Skeletal muscle tissue (tissue), 4 donors: ENCODE results near the gene PEAK3. TPM values are rescaled to one million over a fixed set of nuclear protein-coding genes. Genes with fewer than 3 reads are reported as not detected.
"Not testable (repeated sequence)": the region's sequence is repeated elsewhere in the genome, so short reads cannot be mapped to it uniquely, and the experiment has no call there.

ENCODE experiments used
- H3K27ac ChIP-seq: one replicate; pipeline ENCODE4 v1.7.0; 2013; ENCODE audit warnings: mild to moderate bottlenecking, low read depth, low read length, inconsistent platforms
- H3K27me3 ChIP-seq, 3 donors: one replicate each; pipeline ENCODE4 v1.7.0; 2013; ENCODE audit warnings: low read length in 3 of 3; ENCODE audit not compliant: control insufficient read depth in 3 of 3, insufficient read depth in 3 of 3
- H3K36me3 ChIP-seq, 3 donors: one replicate each; pipeline ENCODE4 v1.7.0; 2013; ENCODE audit warnings: low read length in 3 of 3; ENCODE audit not compliant: control insufficient read depth in 3 of 3, insufficient read depth in 3 of 3
- H3K4me1 ChIP-seq, 3 donors: one replicate each; pipeline ENCODE4 v1.7.0; 2013; ENCODE audit warnings: low read length in 3 of 3, mild to moderate bottlenecking in 3 of 3; ENCODE audit not compliant: control insufficient read depth in 3 of 3, insufficient read depth in 3 of 3
- H3K4me3 ChIP-seq, 3 donors: one replicate each; pipeline ENCODE4 v1.7.0; 2013; ENCODE audit warnings: low read length in 3 of 3
- H3K9ac ChIP-seq, 3 donors: one replicate each; pipeline ENCODE4 v1.7.0; 2013; ENCODE audit warnings: low read length in 3 of 3, mild to moderate bottlenecking in 3 of 3, moderate library complexity in 2 of 3, low read depth in 1 of 3
- H3K9me3 ChIP-seq, 3 donors: one replicate each; pipeline ENCODE4 v1.7.0; 2013; ENCODE audit warnings: low read length in 3 of 3; ENCODE audit not compliant: control insufficient read depth in 3 of 3
- total RNA-seq: library from RNA; depleted of rRNA; stranded (reverse); fragments of >200 nt; gene quantifications from one replicate; pipeline ENCODE4 v1.2.3, GENCODE V29; 2014
- donor health status: Osteomylitis.

The PEAK3 gene
- total RNA-seq, 1 donor from 2014 or later = not detected

- not testable (repeated sequence) for H3K9me3 ChIP-seq, H3K4me1 ChIP-seq, H3K36me3 ChIP-seq, H3K27ac ChIP-seq
- Histone ChIP-seq H3K27me3 (peaks cover 0 to 10% (median 6%) of the 10 kb centered on the region in 3 donors), H3K9ac (peak overlapping the region in 1 of 3 donors; percentile 54), H3K4me3 (peak overlapping the region in 2 of 3 donors; percentile 6 to 14)
Observed at GRCh38 chr19:2281265-2282061, 512 bp downstream of the PEAK3 start.

- Histone ChIP-seq H3K27ac (no peak overlapping the region), H3K9ac (no peak overlapping the region), H3K4me3 (no peak overlapping the region), H3K9me3 (no peaks in the 10 kb centered on the region), H3K27me3 (peaks cover 0 to 3% (median 0%) of the 10 kb centered on the region in 3 donors), H3K4me1 (peaks cover 5 to 9% (median 8%) of the 10 kb centered on the region in 3 donors), H3K36me3 (no peaks in the 10 kb centered on the region)
Observed at GRCh38 chr19:2280633-2281264, 1.2 kb downstream of the PEAK3 start.

- peaks cover 0 to 4% (median 2%) of the 10 kb centered on the region in 3 donors for H3K36me3 ChIP-seq
- no peaks in the 10 kb centered on the region for H3K27me3 ChIP-seq
- H3K9me3 ChIP-seq = no peaks in the 10 kb centered on the region
- H3K9ac ChIP-seq = no peak overlapping the region
- no peak overlapping the region for H3K4me3 ChIP-seq
- peaks cover 18 to 27% (median 25%) of the 10 kb centered on the region in 3 donors for H3K4me1 ChIP-seq
- no peak overlapping the region for H3K27ac ChIP-seq
Observed at GRCh38 chr19:2278459-2279158, 3.4 kb downstream of the PEAK3 start.

- Histone ChIP-seq H3K9ac (no peak overlapping the region), H3K9me3 (no peaks in the 10 kb centered on the region), H3K36me3 (peaks cover 4 to 8% (median 6%) of the 10 kb centered on the region in 3 donors), H3K27me3 (no peaks in the 10 kb centered on the region), H3K4me3 (no peak overlapping the region), H3K27ac (no peak overlapping the region), H3K4me1 (peaks cover 31 to 40% (median 38%) of the 10 kb centered on the region in 3 donors)
Observed at GRCh38 chr19:2277138-2277537, 4.8 kb downstream of the PEAK3 start.

GRCh38 chr19:2276429-2276986 is 5.5 kb downstream of the PEAK3 start:
- Histone ChIP-seq H3K4me1 (peaks cover 33 to 46% (median 43%) of the 10 kb centered on the region in 3 donors), H3K27ac (no peak overlapping the region), H3K4me3 (no peak overlapping the region), H3K9me3 (no peaks in the 10 kb centered on the region), H3K9ac (peak overlapping the region in 1 of 3 donors; percentile 60), H3K27me3 (no peaks in the 10 kb centered on the region), H3K36me3 (peaks cover 4 to 12% (median 10%) of the 10 kb centered on the region in 3 donors)

GRCh38 chr19:2275588-2276428 is 6.2 kb downstream of the PEAK3 start:
- no peaks in the 10 kb centered on the region for H3K27me3 ChIP-seq
- H3K36me3 ChIP-seq = peaks cover 4 to 13% (median 13%) of the 10 kb centered on the region in 3 donors
- peak overlapping the region in 1 of 3 donors; percentile 60 for H3K9ac ChIP-seq
- peak overlapping the region in 2 of 3 donors; percentile 26 to 35 for H3K4me3 ChIP-seq
- no peaks in the 10 kb centered on the region for H3K9me3 ChIP-seq
- no peak overlapping the region for H3K27ac ChIP-seq
- peaks cover 36 to 53% (median 49%) of the 10 kb centered on the region in 3 donors for H3K4me1 ChIP-seq

- no peaks in the 10 kb centered on the region for H3K27me3 ChIP-seq
- peaks cover 36 to 54% (median 49%) of the 10 kb centered on the region in 3 donors for H3K4me1 ChIP-seq
- no peak overlapping the region for H3K27ac ChIP-seq
- no peaks in the 10 kb centered on the region for H3K9me3 ChIP-seq
- peak overlapping the region in 2 of 3 donors; percentile 26 to 35 for H3K4me3 ChIP-seq
- peak overlapping the region in 1 of 3 donors; percentile 45 for H3K9ac ChIP-seq
- peaks cover 4 to 13% (median 13%) of the 10 kb centered on the region in 3 donors for H3K36me3 ChIP-seq
Observed at GRCh38 chr19:2274931-2275535, 6.9 kb downstream of the PEAK3 start.

GRCh38 chr19:2274185-2274711 is 7.7 kb downstream of the PEAK3 start:
- Histone ChIP-seq H3K27me3 (no peaks in the 10 kb centered on the region), H3K36me3 (peaks cover 4 to 13% (median 13%) of the 10 kb centered on the region in 3 donors), H3K4me3 (peak overlapping the region in 1 of 3 donors; percentile 29), H3K9me3 (no peaks in the 10 kb centered on the region), H3K9ac (peak overlapping the region; percentile 21 to 48 (median 25)), H3K4me1 (peaks cover 36 to 56% (median 49%) of the 10 kb centered on the region in 3 donors), H3K27ac (peak overlapping the region; percentile 66)
